HepG2 (cell line): ENCODE results near the gene FAM43B. TPM values are rescaled to one million over a fixed set of nuclear protein-coding genes. Genes with fewer than 3 reads are reported as not detected.

Experiments used
- ARHGAP35 ChIP-seq: sonication (generic); formaldehyde crosslinking; IDR thresholded peaks from 2 replicates; pipeline ENCODE4 v1.9.0; 2022; ENCODE audit warnings: mild to moderate bottlenecking, inconsistent platforms, moderate library complexity, missing genetic modification reagents, borderline replicate concordance
- KDM4B ChIP-seq: sonication (generic); formaldehyde crosslinking; IDR thresholded peaks from 2 replicates; pipeline ENCODE4 v1.4.0; 2020; ENCODE audit warnings: missing genetic modification reagents
- MIER3 ChIP-seq: IDR thresholded peaks from 2 replicates; pipeline ENCODE4 v1.6.1; 2016; ENCODE audit warnings: missing compliant biosample characterization, borderline replicate concordance
- PCBP1 ChIP-seq: fragments of 200-400 bp; formaldehyde crosslinking; IDR thresholded peaks from 2 replicates; pipeline ENCODE4 v1.6.1; 2017; ENCODE audit warnings: mild to moderate bottlenecking, low read depth, low read length, borderline replicate concordance
- PHB2 ChIP-seq: fragments of 450-650 bp; IDR thresholded peaks from 2 replicates; pipeline ENCODE4 v1.6.1; 2018; ENCODE audit not compliant: partially characterized antibody
- PHF20 ChIP-seq: sonication (generic); formaldehyde crosslinking; IDR thresholded peaks from 2 replicates; pipeline ENCODE4 v1.5.0; 2020; ENCODE audit warnings: mild to moderate bottlenecking, missing genetic modification reagents
- RXRA ChIP-seq: sonication (generic); formaldehyde crosslinking; IDR thresholded peaks from 2 replicates; pipeline ENCODE4 v1.5.1; 2020; ENCODE audit warnings: missing genetic modification reagents
- SP140L ChIP-seq: sonication (generic); formaldehyde crosslinking; IDR thresholded peaks from 2 replicates; pipeline ENCODE4 v1.4.0; 2020; ENCODE audit warnings: missing genetic modification reagents, borderline replicate concordance
- ZBTB1 ChIP-seq: sonication (generic); formaldehyde crosslinking; IDR thresholded peaks from 2 replicates; pipeline ENCODE4 v1.4.0; 2020; ENCODE audit warnings: missing genetic modification reagents, borderline replicate concordance
- ZBTB26 ChIP-seq: IDR thresholded peaks from 2 replicates; pipeline ENCODE4 v1.6.1; 2016; ENCODE audit warnings: missing compliant biosample characterization, missing genetic modification reagents, borderline replicate concordance
- ZFP1 ChIP-seq: IDR thresholded peaks from 2 replicates; pipeline ENCODE4 v1.6.1; 2016
- ZFP36L1 ChIP-seq: sonication (generic); formaldehyde crosslinking; IDR thresholded peaks from 2 replicates; pipeline ENCODE4 v1.8.0; 2022; ENCODE audit warnings: mild to moderate bottlenecking, missing genetic modification reagents, moderate library complexity
- ZNF17 ChIP-seq: sonication (generic); formaldehyde crosslinking; IDR thresholded peaks from 2 replicates; pipeline ENCODE4 v1.5.0; 2020; ENCODE audit warnings: mild to moderate bottlenecking, missing genetic modification reagents
- ZNF362 ChIP-seq: sonication (generic); formaldehyde crosslinking; IDR thresholded peaks from 2 replicates; pipeline ENCODE4 v1.4.0; 2020; ENCODE audit warnings: missing genetic modification reagents, mild to moderate bottlenecking, borderline replicate concordance
- ZNF713 ChIP-seq: sonication (generic); formaldehyde crosslinking; IDR thresholded peaks from 2 replicates; pipeline ENCODE4 v1.4.0; 2020; ENCODE audit warnings: mild to moderate bottlenecking, missing genetic modification reagents
- polyA plus RNA-seq, 8 experiments: library from polyadenylated mRNA; depleted of rRNA in 3 of 8; stranded (reverse) in 7 of 8; unstranded in 1 of 8; fragments of >200 nt; fragmentation: Illumina TruSeq in 4 of 8; extraction: Trizol in 4 of 8; gene quantifications; 2 replicates each; pipeline versions ENCODE4 v1.2.1 to v1.2.3, GENCODE V29; 2011 to 2016; ENCODE audit warnings: low read depth in 4 of 8, missing spikeins in 1 of 8, mixed read lengths in 1 of 8; ENCODE audit not compliant: insufficient read depth in 1 of 8
- total RNA-seq, 5 experiments: library from RNA; depleted of rRNA; stranded (reverse); fragments of >200 nt; fragmentation: Illumina TruSeq; extraction: Trizol; gene quantifications; 2 replicates each; pipeline ENCODE4 v1.2.3, GENCODE V29; 2016; ENCODE audit warnings: low read depth in 1 of 5
- TF ChIP-seq, protein P1 (sequence below), 2 experiments: sonication (generic) in 1 of 2; formaldehyde crosslinking in 1 of 2; IDR thresholded peaks; 2 replicates each; pipeline versions ENCODE4 v1.6.1 to v1.9.0; 2014 to 2022; ENCODE audit warnings: antibody characterized with exemption in 1 of 2, borderline replicate concordance in 1 of 2, inconsistent platforms in 1 of 2, low read depth in 1 of 2, missing genetic modification reagents in 1 of 2

FAM43B gene
- total and polyA plus RNA-seq, 2 of the 13 experiments (the other 11 are each of a cell fraction or from before 2014, with no cell fraction given): 0.63 to 3.7 TPM

GRCh38 chr1:20507564-20508410 is 44.6 kb upstream of the FAM43B start, which contains the start of gene MUL1 (continued):
- TF ChIP-seq PCBP1: peak; percentile 67; the same call in 1 of the 2 replicates
- TF ChIP-seq KDM4B (CRISPR knock-in tag): no peak; the same call in 1 of the 2 replicates
- no peak for TF ChIP-seq ZNF17 (CRISPR knock-in tag)
- peak; percentile 70; the same call in 1 of the 2 replicates for TF ChIP-seq ARHGAP35 (CRISPR knock-in tag)
- peak; percentile 32; the same call in 1 of the 2 replicates for TF ChIP-seq MIER3 (CRISPR knock-in tag)
- peak; percentile 73; the same call in 1 of the 2 replicates for TF ChIP-seq RXRA (CRISPR knock-in tag)
- TF ChIP-seq PHB2: no peak
- no peak for TF ChIP-seq ZFP1 (CRISPR knock-in tag)
- no peak for TF ChIP-seq ZNF713
- TF ChIP-seq ZFP36L1 (CRISPR knock-in tag): no peak
- TF ChIP-seq ZBTB1 (CRISPR knock-in tag): no peak
- no peak for TF ChIP-seq SP140L (CRISPR knock-in tag)
- no peak for TF ChIP-seq ZNF362 (CRISPR knock-in tag)
- TF ChIP-seq, protein P1, sequence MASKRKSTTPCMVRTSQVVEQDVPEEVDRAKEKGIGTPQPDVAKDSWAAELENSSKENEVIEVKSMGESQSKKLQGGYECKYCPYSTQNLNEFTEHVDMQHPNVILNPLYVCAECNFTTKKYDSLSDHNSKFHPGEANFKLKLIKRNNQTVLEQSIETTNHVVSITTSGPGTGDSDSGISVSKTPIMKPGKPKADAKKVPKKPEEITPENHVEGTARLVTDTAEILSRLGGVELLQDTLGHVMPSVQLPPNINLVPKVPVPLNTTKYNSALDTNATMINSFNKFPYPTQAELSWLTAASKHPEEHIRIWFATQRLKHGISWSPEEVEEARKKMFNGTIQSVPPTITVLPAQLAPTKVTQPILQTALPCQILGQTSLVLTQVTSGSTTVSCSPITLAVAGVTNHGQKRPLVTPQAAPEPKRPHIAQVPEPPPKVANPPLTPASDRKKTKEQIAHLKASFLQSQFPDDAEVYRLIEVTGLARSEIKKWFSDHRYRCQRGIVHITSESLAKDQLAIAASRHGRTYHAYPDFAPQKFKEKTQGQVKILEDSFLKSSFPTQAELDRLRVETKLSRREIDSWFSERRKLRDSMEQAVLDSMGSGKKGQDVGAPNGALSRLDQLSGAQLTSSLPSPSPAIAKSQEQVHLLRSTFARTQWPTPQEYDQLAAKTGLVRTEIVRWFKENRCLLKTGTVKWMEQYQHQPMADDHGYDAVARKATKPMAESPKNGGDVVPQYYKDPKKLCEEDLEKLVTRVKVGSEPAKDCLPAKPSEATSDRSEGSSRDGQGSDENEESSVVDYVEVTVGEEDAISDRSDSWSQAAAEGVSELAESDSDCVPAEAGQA (IDR thresholded peaks at IDR 0.05; ENCODE audit: low read depth): peak; percentile 79
- TF ChIP-seq, protein P1 (CRISPR knock-in tag; IDR thresholded peaks at IDR 0.05; ENCODE audit: borderline replicate concordance): no peak
- no peak for TF ChIP-seq ZBTB26 (CRISPR knock-in tag)
- peak; percentile 100 for TF ChIP-seq PHF20 (CRISPR knock-in tag)
